Measurements from ENCODE around the gene HAUS1. TPM values are rescaled to one million over a fixed set of nuclear protein-coding genes. Genes with fewer than 3 reads are reported as not detected.

The HAUS1 gene
- total and polyA plus RNA-seq, 2 of the 4 experiments (the other 2 are of a cell fraction): 25.3 to 33.4 TPM

DNA sequence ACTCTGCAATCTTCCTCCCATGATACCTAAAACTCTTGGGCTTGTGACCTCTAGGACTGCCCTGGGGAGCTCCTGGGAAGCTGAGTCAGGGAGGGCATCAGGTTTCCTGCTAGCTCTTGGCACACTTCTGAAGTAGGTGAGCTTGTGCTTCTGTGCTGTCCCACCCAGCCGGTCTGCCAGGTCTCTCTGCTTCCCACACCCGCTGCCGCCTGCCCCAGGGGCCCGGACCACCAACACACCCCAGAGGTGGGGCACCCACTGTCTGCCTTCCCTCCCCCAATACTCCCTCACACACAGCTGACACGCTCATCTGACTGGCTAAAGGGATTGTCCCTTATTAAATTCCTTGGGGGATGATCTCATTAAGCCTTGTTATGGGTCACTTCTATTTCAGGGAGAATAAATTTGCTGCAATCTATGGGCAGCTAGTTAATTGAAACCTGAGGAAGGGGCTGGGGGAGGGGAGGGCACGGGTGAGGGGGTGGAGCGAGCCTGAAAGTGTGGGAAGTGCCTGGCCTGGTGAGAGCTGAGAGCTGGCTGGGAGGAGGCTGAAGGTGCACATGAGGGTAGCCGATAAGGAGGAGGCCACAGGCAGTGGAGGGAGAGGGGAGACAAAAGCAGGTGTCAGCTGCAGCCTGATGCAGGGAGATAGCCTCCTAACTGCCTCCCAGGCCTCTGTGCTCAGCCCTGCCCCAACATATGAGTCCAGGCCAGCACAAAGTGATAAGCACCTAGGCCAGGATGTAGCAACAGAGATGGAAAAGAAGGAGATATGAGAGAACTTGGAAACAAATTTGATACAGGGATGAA is 48.8 kb downstream of the HAUS1 start (continued):
- TF ChIP-seq USF2 (IDR thresholded peaks at IDR 0.05; ENCODE audit: low read depth, low read length) (no peak), POLR2A (IDR thresholded peaks at IDR 0.05; ENCODE audit: low read depth, low read length) (no peak)

DNA sequence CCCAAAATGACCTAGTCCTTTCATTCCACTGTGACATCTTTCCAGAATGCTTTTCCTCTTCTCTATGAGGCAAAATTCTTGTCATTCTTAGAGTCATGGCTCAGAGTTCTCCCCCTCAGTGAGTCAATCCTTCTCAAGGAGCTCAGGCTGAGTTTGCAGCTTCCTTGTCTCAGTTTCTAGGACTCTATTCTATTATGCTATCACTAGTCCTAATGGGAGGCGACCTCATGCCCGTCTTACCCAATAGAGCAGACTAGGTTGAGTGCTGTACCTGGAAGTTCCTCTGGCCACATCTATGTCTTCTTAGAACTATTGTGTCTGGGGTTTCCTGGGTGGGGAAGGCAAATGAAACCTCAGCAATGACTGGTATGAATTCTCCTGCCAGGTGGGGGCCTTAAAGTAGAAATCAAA is 51.5 kb downstream of the HAUS1 start:
- H3K79me1 ChIP-seq (ENCODE audit: low read depth in 1 of 2, low read length in 2 of 2): no peaks in the 10 kb centered on the region
- peak overlapping the region; percentile 79; the same call in 1 of the 2 replicates for H4K91ac ChIP-seq (ENCODE audit: insufficient read depth, low read depth, low read length)
- H3K9me3 ChIP-seq (ENCODE audit: control insufficient read depth, insufficient read depth, low read length): no peaks in the 10 kb centered on the region
- peak overlapping the region; percentile 86 for H3K14ac ChIP-seq (replicated peaks; ENCODE audit: low read depth, low read length)
- ChIA-PET POLR2A (ENCODE audit: unreplicated experiment) (interaction anchor here (0.6 kb wide), 1 partner anchor 71 kb away, joined by 3 read pairs; no protein-coding TSS in a partner anchor), CTCF (interaction anchor here (0.6 to 1.8 kb wide), 3 partner anchors 18 to 126 kb away, joined by 4 to 7 read pairs (median 5); a partner anchor contains a TSS)
- H3K9me1 ChIP-seq (ENCODE audit: insufficient read depth, low read length): peaks cover 20% of the 10 kb centered on the region
- peak overlapping the region; percentile 27 to 81 for H4K8ac ChIP-seq (ENCODE audit: low read depth in 2 of 2, low read length in 2 of 2)
- no peaks in the 10 kb centered on the region for H4K20me1 ChIP-seq (ENCODE audit: insufficient read depth, low read length)
- H2AK9ac ChIP-seq (replicated peaks; ENCODE audit: low read depth, low read length, poor library complexity): no peak overlapping the region
- BruUV-seq (replicated peaks): no TSS peak
- peaks cover 21% of the 10 kb centered on the region for H3K4me1 ChIP-seq (ENCODE audit: control insufficient read depth, insufficient read depth, low read length)
- TF ChIP-seq POLR2A (IDR thresholded peaks at IDR 0.05; ENCODE audit: low read depth, low read length) (no peak), CEBPB (IDR thresholded peaks at IDR 0.05; ENCODE audit: low read depth, low read length) (peak; percentile 74), MXI1 (IDR thresholded peaks at IDR 0.05; ENCODE audit: borderline replicate concordance, low read depth, low read length) (no peak), CHD1 (IDR thresholded peaks at IDR 0.05; ENCODE audit: low read depth, low read length) (no peak), RFX5 (IDR thresholded peaks at IDR 0.05; ENCODE audit: low read depth, low read length) (no peak), RCOR1 (IDR thresholded peaks at IDR 0.05; ENCODE audit: insufficient replicate concordance, low read length) (peak; percentile 28), MAFK (IDR thresholded peaks at IDR 0.05; ENCODE audit: low read depth, low read length) (peak; percentile 49; the same call in 1 of the 2 replicates), FOS (IDR thresholded peaks at IDR 0.05; ENCODE audit: low read depth, low read length) (peak; percentile 65; the same call in 1 of the 2 replicates), BHLHE40 (IDR thresholded peaks at IDR 0.05; ENCODE audit: low read depth, low read length) (no peak), RAD21 (IDR thresholded peaks at IDR 0.05; ENCODE audit: low read length) (no peak)
- TF ChIP-seq, protein P1, sequence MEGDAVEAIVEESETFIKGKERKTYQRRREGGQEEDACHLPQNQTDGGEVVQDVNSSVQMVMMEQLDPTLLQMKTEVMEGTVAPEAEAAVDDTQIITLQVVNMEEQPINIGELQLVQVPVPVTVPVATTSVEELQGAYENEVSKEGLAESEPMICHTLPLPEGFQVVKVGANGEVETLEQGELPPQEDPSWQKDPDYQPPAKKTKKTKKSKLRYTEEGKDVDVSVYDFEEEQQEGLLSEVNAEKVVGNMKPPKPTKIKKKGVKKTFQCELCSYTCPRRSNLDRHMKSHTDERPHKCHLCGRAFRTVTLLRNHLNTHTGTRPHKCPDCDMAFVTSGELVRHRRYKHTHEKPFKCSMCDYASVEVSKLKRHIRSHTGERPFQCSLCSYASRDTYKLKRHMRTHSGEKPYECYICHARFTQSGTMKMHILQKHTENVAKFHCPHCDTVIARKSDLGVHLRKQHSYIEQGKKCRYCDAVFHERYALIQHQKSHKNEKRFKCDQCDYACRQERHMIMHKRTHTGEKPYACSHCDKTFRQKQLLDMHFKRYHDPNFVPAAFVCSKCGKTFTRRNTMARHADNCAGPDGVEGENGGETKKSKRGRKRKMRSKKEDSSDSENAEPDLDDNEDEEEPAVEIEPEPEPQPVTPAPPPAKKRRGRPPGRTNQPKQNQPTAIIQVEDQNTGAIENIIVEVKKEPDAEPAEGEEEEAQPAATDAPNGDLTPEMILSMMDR (conservative IDR thresholded peaks at IDR 0.05; ENCODE audit: low read depth, low read length): no peak
- no peaks in the 10 kb centered on the region for H3K36me3 ChIP-seq (ENCODE audit: control insufficient read depth, insufficient read depth, low read length)
- peak overlapping the region; percentile 90 for H3K4ac ChIP-seq (ENCODE audit: low read depth, low read length)
- ATAC-seq (ENCODE audit: low read depth): peak; percentile 85
- peak overlapping the region; percentile 39; the same call in 1 of the 2 replicates for H3K56ac ChIP-seq (ENCODE audit: extremely low read depth, insufficient read depth, low read length)
- in situ Hi-C loops (cut with MboI; ENCODE audit: low sequenced_read_pairs) (no loop called here), dilution Hi-C loops (cut with HindIII; ENCODE audit: low sequenced_read_pairs, unreplicated experiment) (no loop called here), intact Hi-C loops (cut with micrococcal nuclease) (no loop called here)
- H3K23ac ChIP-seq (ENCODE audit: low read depth, low read length): peak overlapping the region; percentile 57; the same call in 1 of the 2 replicates
- no peak overlapping the region for H3K4me3 ChIP-seq (ENCODE audit: insufficient read depth, low read depth, low read length)
- peak overlapping the region; percentile 84; the same call in 1 of the 2 replicates for H4K5ac ChIP-seq (ENCODE audit: low read depth, low read length)
- peak overlapping the region; percentile 96 for H2BK20ac ChIP-seq (ENCODE audit: low read depth, low read length)
- H2BK15ac ChIP-seq (ENCODE audit: low read depth, low read length): peak overlapping the region; percentile 65; the same call in 2 of the 3 replicates
- H2AFZ ChIP-seq (replicated peaks; ENCODE audit: low read length, poor library complexity): peak overlapping the region; percentile 84
- DNase-seq: peak; percentile 90
- 0 out of 2 replicates have a peak overlapping the region, but pooled peaks have one; percentile 35 for H2AK5ac ChIP-seq (ENCODE audit: low read depth, low read length)
- H3K9ac ChIP-seq (ENCODE audit: low read depth, low read length): no peak overlapping the region
- WGBS, 2 experiments (ENCODE audit: extremely low coverage in 2 of 2, insufficient read length in 1 of 2): no CpG with 5 or more reads among the region's 2 CpGs
- peak overlapping the region; percentile 79; the same call in 1 of the 2 replicates for H3K27ac ChIP-seq (ENCODE audit: insufficient read depth, low read length)
- H2BK5ac ChIP-seq (ENCODE audit: low read depth, low read length, poor library complexity, severe bottlenecking): peak overlapping the region; percentile 93
- peak overlapping the region; percentile 96 for H2BK120ac ChIP-seq (ENCODE audit: low read depth, low read length)
- no peaks in the 10 kb centered on the region for H3K27me3 ChIP-seq (ENCODE audit: control insufficient read depth, insufficient read depth, low read length)
- peak overlapping the region; percentile 83 for H3K18ac ChIP-seq (ENCODE audit: low read depth, low read length)
- H3K4me2 ChIP-seq (ENCODE audit: low read depth, low read length): peak overlapping the region; percentile 87

All from IMR-90 (cell line).